Effector memory CD8-positive, alpha-beta T cell (primary cell): ENCODE data around the gene FTL.
A peak's percentile ranks its signal among the peaks of the same experiment; 100 is the strongest.

Experiments used
- ATAC-seq: fragments of 150-1000 bp; cut with Tn5 transposase; replicated peaks from 2 replicates; pipeline ENCODE4 v1.10.0; 2021; ENCODE audit warnings: mild to moderate bottlenecking, moderate library complexity
- DNase-seq, 3 experiments: peaks; one replicate each; pipeline ENCODE4 v3.0.0; 2021
- H3K27ac Mint-ChIP-seq, 2 donors: one replicate each; pipeline ENCODE4 v1.8.0; 2022; ENCODE audit warnings: mild to moderate bottlenecking in 2 of 2, mixed read lengths in 2 of 2, moderate library complexity in 2 of 2
- H3K27me3 Mint-ChIP-seq, 2 donors: one replicate each; pipeline ENCODE4 v1.8.0; 2022; ENCODE audit warnings: mixed read lengths in 2 of 2
- H3K36me3 Mint-ChIP-seq: one replicate; pipeline ENCODE4 v1.8.0; 2022; ENCODE audit warnings: mild to moderate bottlenecking, moderate library complexity, mixed read lengths; ENCODE audit not compliant: insufficient read depth
- H3K4me1 Mint-ChIP-seq, 2 donors: one replicate each; pipeline ENCODE4 v1.8.0; 2022; ENCODE audit warnings: low read depth in 2 of 2, mixed read lengths in 2 of 2
- H3K4me3 Mint-ChIP-seq, 2 donors: one replicate each; pipeline ENCODE4 v1.8.0; 2022; ENCODE audit warnings: mild to moderate bottlenecking in 2 of 2, mixed read lengths in 2 of 2, moderate library complexity in 2 of 2
- H3K9me3 Mint-ChIP-seq, 2 donors: one replicate each; pipeline ENCODE4 v1.8.0; 2022; ENCODE audit warnings: mixed read lengths in 2 of 2

Gene FTL

DNA sequence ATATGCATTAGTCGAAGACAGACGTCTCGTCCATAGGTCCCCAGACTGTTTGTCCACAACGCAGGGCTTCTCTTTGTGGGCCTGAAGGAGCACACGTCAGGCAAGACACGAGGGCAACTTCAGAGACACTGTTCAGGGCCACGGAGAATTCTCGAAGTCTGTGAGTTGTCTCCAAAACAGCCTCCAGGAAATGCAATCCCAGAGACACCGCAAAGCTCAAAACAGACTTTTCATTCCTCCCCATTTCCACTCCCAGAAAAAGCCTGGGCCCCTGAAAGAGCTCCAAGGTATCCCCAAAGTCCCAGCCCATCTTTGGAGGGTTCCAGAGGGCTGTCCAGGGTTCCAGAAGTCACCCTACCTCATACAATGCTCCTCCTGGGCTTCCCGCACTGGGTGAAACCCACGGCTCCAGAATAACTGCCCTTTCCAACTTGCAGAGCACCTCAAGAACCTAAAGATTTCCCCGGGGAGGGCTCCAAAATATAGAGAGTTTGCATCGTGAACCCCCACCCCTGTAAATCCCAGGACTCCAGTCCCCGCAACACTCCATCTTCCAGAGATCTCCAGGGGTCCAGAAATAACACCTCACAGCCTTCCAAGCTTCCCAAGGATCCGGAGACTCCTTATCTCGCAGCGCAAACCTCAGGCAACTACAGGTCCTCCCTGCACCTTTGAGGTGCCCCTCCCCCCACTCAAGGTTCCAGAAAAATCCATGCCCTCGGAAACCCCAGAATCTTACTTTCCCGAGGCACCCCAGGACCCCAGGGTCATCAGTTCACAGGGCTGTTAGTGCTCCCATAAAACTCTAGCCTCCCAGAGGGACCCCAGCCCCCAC is 687 bp upstream of the FTL start:
- H3K4me1 Mint-ChIP-seq = peaks cover 49 to 60% of the 10 kb centered on the region in 2 donors
- peaks cover 60% of the 10 kb centered on the region for H3K36me3 Mint-ChIP-seq

DNA sequence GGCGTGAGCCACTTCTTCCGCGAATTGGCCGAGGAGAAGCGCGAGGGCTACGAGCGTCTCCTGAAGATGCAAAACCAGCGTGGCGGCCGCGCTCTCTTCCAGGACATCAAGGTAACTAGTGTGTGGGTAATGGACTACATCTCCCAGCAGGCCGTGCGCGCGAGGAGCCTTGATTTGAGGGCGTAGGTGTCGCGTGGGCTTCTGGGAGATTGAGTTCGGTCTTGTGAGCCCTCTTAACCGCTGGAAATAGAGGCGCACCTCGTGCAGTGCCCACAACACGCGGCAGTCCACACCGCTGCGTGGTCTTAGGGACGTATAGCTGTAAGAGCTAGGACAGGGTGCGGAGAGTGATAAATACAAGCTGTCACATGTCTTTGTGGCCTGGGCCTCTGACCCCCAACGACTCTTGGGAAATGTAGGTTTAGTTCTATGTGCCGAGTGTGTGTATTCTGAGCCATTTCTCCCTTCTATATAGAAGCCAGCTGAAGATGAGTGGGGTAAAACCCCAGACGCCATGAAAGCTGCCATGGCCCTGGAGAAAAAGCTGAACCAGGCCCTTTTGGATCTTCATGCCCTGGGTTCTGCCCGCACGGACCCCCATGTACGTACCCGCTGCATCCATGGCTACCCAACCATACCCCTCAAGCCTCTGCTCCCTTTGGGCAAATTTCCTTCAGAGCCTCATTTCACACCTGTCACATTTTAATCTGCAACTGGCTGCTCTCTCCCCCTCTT is 864 bp downstream of the FTL start:
- Mint-ChIP-seq H3K4me3 (peak overlapping the region; percentile 97 to 98), H3K4me1 (peaks cover 52 to 63% of the 10 kb centered on the region in 2 donors), H3K27ac (peak overlapping the region; percentile 94 to 99), H3K9me3 (no peaks in the 10 kb centered on the region), H3K27me3 (no peaks in the 10 kb centered on the region), H3K36me3 (peaks cover 65% of the 10 kb centered on the region)
- ATAC-seq (peak; percentile 76), DNase-seq (peak; percentile 82 to 90 (median 85))

More for the DNA sequence above, 687 bp upstream of the FTL start:
- Mint-ChIP-seq H3K27me3 (no peaks in the 10 kb centered on the region), H3K27ac (peak overlapping the region; percentile 95 to 99), H3K9me3 (no peaks in the 10 kb centered on the region), H3K4me3 (peak overlapping the region; percentile 97 to 98)
- DNase-seq (no peak), ATAC-seq (no peak)

DNA sequence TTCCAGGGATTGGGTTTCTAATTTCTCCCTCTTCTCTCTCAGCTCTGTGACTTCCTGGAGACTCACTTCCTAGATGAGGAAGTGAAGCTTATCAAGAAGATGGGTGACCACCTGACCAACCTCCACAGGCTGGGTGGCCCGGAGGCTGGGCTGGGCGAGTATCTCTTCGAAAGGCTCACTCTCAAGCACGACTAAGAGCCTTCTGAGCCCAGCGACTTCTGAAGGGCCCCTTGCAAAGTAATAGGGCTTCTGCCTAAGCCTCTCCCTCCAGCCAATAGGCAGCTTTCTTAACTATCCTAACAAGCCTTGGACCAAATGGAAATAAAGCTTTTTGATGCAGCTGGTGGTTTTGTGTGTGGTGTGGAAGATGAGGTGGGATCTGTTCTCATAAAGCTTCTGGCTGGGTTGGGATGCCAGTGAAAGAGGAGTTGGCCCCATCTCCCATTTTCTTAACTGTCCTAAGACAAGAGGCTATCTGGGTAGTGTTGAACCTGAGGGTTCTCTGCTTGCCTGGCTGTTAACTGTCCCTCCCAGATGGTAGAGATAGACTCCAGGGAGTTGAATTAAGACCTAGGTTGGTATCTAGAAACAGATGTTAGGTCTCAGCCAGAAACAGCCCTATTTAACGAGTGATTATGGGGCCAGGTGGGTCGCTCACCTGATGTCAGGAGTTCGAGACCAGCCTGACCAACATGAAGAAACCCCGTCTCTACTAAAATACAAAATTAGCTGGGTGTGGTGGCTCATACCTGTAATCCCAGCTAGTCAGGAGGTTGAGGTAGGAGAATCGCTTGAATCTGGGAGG is 1.6 kb downstream of the FTL start:
- Mint-ChIP-seq H3K36me3 (peaks cover 68% of the 10 kb centered on the region), H3K9me3 (no peaks in the 10 kb centered on the region), H3K4me3 (peak overlapping the region; percentile 97 to 98), H3K27ac (peak overlapping the region; percentile 73 to 99), H3K4me1 (peaks cover 54 to 59% of the 10 kb centered on the region in 2 donors), H3K27me3 (no peaks in the 10 kb centered on the region)
- ATAC-seq (no peak), DNase-seq (no peak)

DNA sequence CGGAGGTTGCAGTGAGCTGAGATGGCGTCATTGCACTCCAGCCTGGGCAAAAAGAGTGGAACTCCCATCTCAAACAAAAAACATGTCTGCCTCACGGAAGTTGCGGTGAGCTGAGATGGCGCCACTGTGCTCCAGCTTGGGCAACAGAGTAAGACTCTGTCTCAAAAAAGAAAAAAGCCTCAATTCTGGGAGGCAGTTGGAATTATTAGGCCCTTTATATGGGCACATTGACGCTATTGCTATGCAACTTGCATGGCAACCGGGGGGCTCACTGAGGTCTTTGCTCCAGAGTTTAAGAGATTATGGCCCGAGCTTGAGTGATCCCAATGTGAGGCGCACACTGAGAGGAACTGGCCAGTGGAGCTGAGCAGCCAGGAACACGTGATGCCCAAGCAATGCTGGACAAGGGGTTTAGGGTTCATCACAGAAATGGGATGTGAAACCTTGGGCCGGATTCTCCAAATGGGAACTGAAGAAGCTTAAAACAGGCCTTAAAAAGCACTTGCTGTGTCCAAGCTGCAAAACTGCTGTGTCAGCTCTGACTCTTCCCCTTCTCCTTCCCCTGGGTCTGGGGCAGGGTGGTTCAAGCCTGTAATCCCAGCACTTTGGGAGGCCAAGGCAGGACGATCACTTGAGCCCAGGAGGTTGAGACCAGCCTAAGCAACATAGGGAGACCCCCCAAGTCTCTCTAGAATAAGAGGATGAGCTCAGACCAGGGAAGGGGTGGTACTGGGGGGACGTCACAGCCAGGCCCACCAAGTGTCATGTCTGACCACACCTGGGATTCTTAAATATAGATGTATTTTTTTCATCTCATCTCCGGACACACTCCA is 2.5 kb downstream of the FTL start:
- H3K9me3 Mint-ChIP-seq = no peaks in the 10 kb centered on the region
- no peak for ATAC-seq
- no peak for DNase-seq
- H3K27ac Mint-ChIP-seq = peak overlapping the region in 1 of 2 donors; percentile 46
- peaks cover 46 to 51% of the 10 kb centered on the region in 2 donors for H3K4me1 Mint-ChIP-seq
- H3K36me3 Mint-ChIP-seq = peaks cover 65% of the 10 kb centered on the region
- peak overlapping the region in 1 of 2 donors; percentile 97 for H3K4me3 Mint-ChIP-seq
- no peaks in the 10 kb centered on the region for H3K27me3 Mint-ChIP-seq

DNA sequence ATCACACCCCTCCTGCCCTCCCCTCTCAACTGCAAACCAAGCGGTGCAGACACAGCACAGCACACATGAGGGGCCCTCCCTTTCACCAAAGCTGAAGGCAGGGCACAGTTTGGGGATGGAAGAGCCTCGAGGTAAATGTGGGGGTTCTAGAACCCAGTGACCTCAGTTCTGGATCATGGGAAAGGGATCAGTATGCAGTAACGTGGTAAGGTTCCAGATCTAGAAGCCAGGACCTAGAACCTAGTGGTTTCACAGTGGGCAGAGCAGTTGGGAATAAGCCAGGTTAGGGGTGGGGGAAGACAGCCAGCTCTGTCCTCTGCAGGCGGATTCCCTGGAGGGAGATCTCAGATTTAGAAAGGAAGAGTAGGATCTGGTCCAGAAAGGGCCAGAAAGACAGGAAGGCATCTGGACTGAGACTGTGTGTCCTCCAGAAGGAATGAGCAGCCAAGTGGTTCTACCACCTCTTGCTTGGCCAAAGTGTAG is 3.1 kb downstream of the FTL start:
- Mint-ChIP-seq H3K27me3 (no peaks in the 10 kb centered on the region), H3K27ac (no peak overlapping the region), H3K36me3 (peaks cover 61% of the 10 kb centered on the region), H3K9me3 (no peaks in the 10 kb centered on the region), H3K4me3 (no peak overlapping the region), H3K4me1 (peaks cover 39 to 45% of the 10 kb centered on the region in 2 donors)
- DNase-seq = no peak
- ATAC-seq = no peak

- Mint-ChIP-seq H3K9me3 (no peaks in the 10 kb centered on the region), H3K4me3 (no peak overlapping the region), H3K27me3 (no peaks in the 10 kb centered on the region), H3K27ac (no peak overlapping the region), H3K36me3 (peaks cover 64% of the 10 kb centered on the region), H3K4me1 (peaks cover 34 to 41% of the 10 kb centered on the region in 2 donors)
- ATAC-seq (no peak), DNase-seq (no peak)
Measured at GRCh38 chr19:48968813-48969218, 3.7 kb downstream of the FTL start.

GRCh38 chr19:48969276-48970138 is 4.4 kb downstream of the FTL start:
- DNase-seq (no peak), ATAC-seq (no peak)
- Mint-ChIP-seq H3K4me3 (no peak overlapping the region), H3K36me3 (peaks cover 61% of the 10 kb centered on the region), H3K27me3 (no peaks in the 10 kb centered on the region), H3K9me3 (no peaks in the 10 kb centered on the region), H3K27ac (no peak overlapping the region), H3K4me1 (peaks cover 28 to 34% of the 10 kb centered on the region in 2 donors)

DNA sequence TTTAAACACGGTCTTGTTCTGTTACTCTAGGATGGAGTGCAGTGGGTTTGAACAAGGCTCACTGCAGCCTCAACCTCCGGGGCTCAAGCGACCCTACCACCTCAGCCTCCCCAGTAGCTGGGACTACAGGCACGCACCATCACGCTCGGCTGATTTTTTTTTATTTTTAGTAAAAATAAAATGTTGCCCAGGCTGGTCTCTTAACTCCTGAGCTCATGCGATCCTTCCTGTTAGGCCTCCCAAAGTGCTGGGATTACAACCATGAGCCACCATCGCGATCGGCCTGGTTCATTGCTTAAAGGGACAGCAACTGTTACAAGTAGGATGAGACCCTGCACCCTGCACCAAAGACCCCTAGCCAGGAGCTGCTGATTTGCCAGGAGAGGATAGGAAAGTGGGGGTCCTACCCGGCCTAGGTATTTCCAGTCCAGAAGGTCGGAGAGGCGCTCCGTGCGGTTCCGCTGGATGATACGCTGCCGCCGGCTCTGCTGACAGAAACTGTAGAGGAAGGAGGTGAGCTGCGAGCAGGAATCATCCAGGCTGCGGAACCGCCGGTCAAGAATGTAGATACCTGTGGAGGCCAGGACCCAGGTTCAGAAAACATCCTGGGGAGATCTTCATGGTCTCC is 5.1 kb downstream of the FTL start:
- Mint-ChIP-seq H3K36me3 (peaks cover 55% of the 10 kb centered on the region), H3K4me1 (peaks cover 20 to 27% of the 10 kb centered on the region in 2 donors), H3K27ac (no peak overlapping the region), H3K27me3 (no peaks in the 10 kb centered on the region), H3K4me3 (no peak overlapping the region), H3K9me3 (no peaks in the 10 kb centered on the region)
- ATAC-seq = no peak
- DNase-seq = no peak

GRCh38 chr19:48970923-48971395 is 5.8 kb downstream of the FTL start:
- Mint-ChIP-seq H3K27me3 (no peaks in the 10 kb centered on the region), H3K9me3 (no peaks in the 10 kb centered on the region), H3K36me3 (peaks cover 47% of the 10 kb centered on the region), H3K4me1 (peaks cover 13 to 20% of the 10 kb centered on the region in 2 donors), H3K4me3 (no peak overlapping the region), H3K27ac (no peak overlapping the region)
- ATAC-seq (peak; percentile 86), DNase-seq (peak; percentile 79 to 82 (median 80))

DNA sequence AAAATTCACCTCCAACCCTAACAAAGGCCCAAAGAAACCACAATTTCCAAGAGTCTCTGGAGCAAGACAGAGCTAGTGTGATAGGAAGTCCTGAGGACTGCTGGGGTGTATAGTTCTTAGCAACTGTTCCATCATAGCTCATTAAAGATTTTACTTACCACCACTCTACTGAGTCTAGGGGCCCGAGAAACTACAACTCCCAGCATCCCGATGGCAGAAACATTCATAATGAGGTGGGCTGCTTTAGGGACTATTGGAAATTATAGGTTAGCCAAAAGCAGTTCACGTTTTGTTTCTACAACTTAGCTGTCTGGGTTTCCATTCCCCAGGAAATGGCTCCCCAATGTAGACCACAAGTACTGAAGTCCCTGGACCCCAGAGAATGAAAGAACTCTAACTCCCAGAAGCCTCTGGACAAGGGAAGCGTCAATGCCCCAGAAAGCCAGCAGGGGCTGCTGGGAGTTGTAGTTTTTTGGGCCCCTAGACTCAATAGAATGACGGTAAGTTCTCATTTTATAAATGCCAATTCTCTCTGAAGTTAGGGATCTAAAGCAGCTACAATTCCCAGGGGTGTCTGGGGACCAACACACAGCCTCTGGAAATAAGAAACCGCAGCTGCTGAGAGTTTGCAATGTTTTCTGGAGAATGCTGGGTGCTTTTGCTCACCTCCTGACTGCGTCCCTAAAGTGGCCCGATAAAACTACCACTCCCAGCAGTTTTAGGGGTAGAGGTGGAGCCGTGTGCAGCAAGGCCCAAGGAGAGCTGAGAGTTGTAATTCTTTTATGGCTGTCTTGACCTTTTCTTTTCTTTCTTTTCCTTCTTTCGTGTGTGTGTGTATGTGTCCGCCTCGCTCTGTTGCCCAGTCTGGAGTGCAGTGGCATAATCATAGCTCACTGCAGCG is 11.1 kb downstream of the FTL start:
- no peak overlapping the region for H3K27ac Mint-ChIP-seq

GRCh38 chr19:48977061-48977460 is 12.0 kb downstream of the FTL start:
- no peak overlapping the region for H3K4me3 Mint-ChIP-seq
- no peaks in the 10 kb centered on the region for H3K27me3 Mint-ChIP-seq
- H3K36me3 Mint-ChIP-seq = peaks cover 23% of the 10 kb centered on the region
- H3K4me1 Mint-ChIP-seq = no peaks in the 10 kb centered on the region
- H3K9me3 Mint-ChIP-seq = no peaks in the 10 kb centered on the region
- no peak for ATAC-seq
- H3K27ac Mint-ChIP-seq = no peak overlapping the region
- no peak for DNase-seq

More for the DNA sequence above, 11.1 kb downstream of the FTL start:
- ATAC-seq = peak; percentile 76
- H3K27me3 Mint-ChIP-seq = no peaks in the 10 kb centered on the region
- peaks cover 0 to 1% of the 10 kb centered on the region in 2 donors for H3K4me1 Mint-ChIP-seq
- H3K9me3 Mint-ChIP-seq = no peaks in the 10 kb centered on the region
- peak in 1 of 3 experiments; percentile 31 for DNase-seq
- H3K4me3 Mint-ChIP-seq = no peak overlapping the region
- peaks cover 24% of the 10 kb centered on the region for H3K36me3 Mint-ChIP-seq
